Esophagus muscularis mucosa (tissue), 4 donors: ENCODE results near the gene ARID1B. TPM values are rescaled to one million over a fixed set of nuclear protein-coding genes. Genes with fewer than 3 reads are reported as not detected.

Experiments used
- DNase-seq: peaks from one replicate; pipeline ENCODE4 v3.0.0-alpha.2; 2017; ENCODE audit errors: extremely low spot score
- H3K27ac ChIP-seq, 4 donors: fragments of 200-600 bp; sonication (generic); replicated peaks in 1 of 4; 1 replicate in 3 of 4; 2 replicates in 1 of 4; pipeline ENCODE4 v1.5.1; 2016 to 2019; ENCODE audit warnings: mild to moderate bottlenecking in 1 of 4
- H3K27me3 ChIP-seq, 4 donors: fragments of 200-600 bp; sonication (generic); one replicate each; pipeline versions ENCODE4 v1.5.1 to v1.6.0; 2016 to 2019
- H3K36me3 ChIP-seq, 4 donors: fragments of 200-600 bp; sonication (generic); one replicate each; pipeline ENCODE4 v1.5.1; 2016 to 2019
- H3K4me1 ChIP-seq, 4 donors: fragments of 200-600 bp; sonication (generic); one replicate each; pipeline ENCODE4 v1.5.1; 2016 to 2019
- H3K4me3 ChIP-seq, 4 donors: fragments of 200-600 bp; sonication (generic); 1 replicate in 2 of 4; 2 replicates in 2 of 4; pipeline ENCODE4 v1.5.1; 2016 to 2019; ENCODE audit warnings: mild to moderate bottlenecking in 4 of 4, moderate library complexity in 1 of 4
- H3K9me3 ChIP-seq, 4 donors: fragments of 200-600 bp; sonication (generic); 1 replicate in 3 of 4; 2 replicates in 1 of 4; pipeline ENCODE4 v1.5.1; 2016 to 2019
- CTCF ChIP-seq, 3 experiments: fragments of 200-600 bp in 2 of 3; fragments of 450-650 bp in 1 of 3; sonication (generic) in 2 of 3; IDR thresholded peaks; one replicate each; pipeline ENCODE4 v1.5.1; 2017 to 2019; ENCODE audit warnings: antibody characterized with exemption in 3 of 3, mild to moderate bottlenecking in 2 of 3, moderate library complexity in 1 of 3
- EP300 ChIP-seq: sonication (generic); formaldehyde crosslinking; IDR thresholded peaks from one replicate; pipeline ENCODE4 v1.6.1; 2017; ENCODE audit warnings: antibody characterized with exemption
- POLR2A ChIP-seq: fragments of 450-650 bp; IDR thresholded peaks from one replicate; pipeline ENCODE4 v1.6.1; 2017; ENCODE audit warnings: antibody characterized with exemption, moderate library complexity, mild to moderate bottlenecking, low read depth
- POLR2AphosphoS5 ChIP-seq, 2 donors: sonication (generic); formaldehyde crosslinking; IDR thresholded peaks; one replicate each; pipeline ENCODE4 v1.6.1; 2017; ENCODE audit warnings: antibody characterized with exemption in 2 of 2
- WGBS: methylation state at CpG from one replicate; pipeline ENCODE4 v1.1.5; 2018; 5-methylcytosine and 5-hydroxymethylcytosine counted together
- intact Hi-C: fragments of 100-400 bp; cut with DNase I; formaldehyde crosslinking; loops from one replicate; pipeline ENCODE4 v1.15.1; 2023
- total RNA-seq, 4 donors: library from RNA; depleted of rRNA; stranded (reverse); fragments of >200 nt; gene quantifications; one replicate each; pipeline versions ENCODE4 v1.1.0 to v1.2.1, GENCODE V29; 2016

The ARID1B gene
- total RNA-seq, 4 donors from 2014 or later: 55.0 to 87.2 (median 72.7) TPM

- 81% methylated on average over 6 of the region's 6 CpGs for WGBS
- intact Hi-C loops: loop anchor here (10.0 kb wide), 1 partner anchor 501 kb away; no protein-coding TSS in a partner anchor
- peaks cover 6 to 35% (median 33%) of the 10 kb centered on the region in 4 donors for H3K4me1 ChIP-seq
- H3K9me3 ChIP-seq: no peaks in the 10 kb centered on the region
- H3K36me3 ChIP-seq: peaks cover 27 to 74% (median 59%) of the 10 kb centered on the region in 4 donors
- H3K27ac ChIP-seq: peak overlapping the region; percentile 69 to 83 (median 74)
- H3K4me3 ChIP-seq: no peak overlapping the region
- H3K27me3 ChIP-seq: no peaks in the 10 kb centered on the region
- TF ChIP-seq EP300 (no peak), POLR2A (no peak), POLR2AphosphoS5 (IDR thresholded peaks at IDR 0.05) (no peak), CTCF (IDR thresholded peaks at IDR 0.05) (no peak)
- DNase-seq: no peak
Measured at GRCh38 chr6:157185986-157186385, 408.8 kb downstream of the ARID1B start.

GRCh38 chr6:157186785-157187181 lies 409.6 kb downstream of the ARID1B start:
- H3K4me3 ChIP-seq: no peak overlapping the region
- 38% methylated on average over 3 of the region's 3 CpGs for WGBS
- H3K4me1 ChIP-seq: peaks cover 6 to 35% (median 33%) of the 10 kb centered on the region in 4 donors
- H3K9me3 ChIP-seq: no peaks in the 10 kb centered on the region
- H3K36me3 ChIP-seq: peaks cover 29 to 72% (median 57%) of the 10 kb centered on the region in 4 donors
- DNase-seq: no peak
- no peak for TF ChIP-seq POLR2A
- no peak for TF ChIP-seq CTCF (IDR thresholded peaks at IDR 0.05)
- TF ChIP-seq EP300: no peak
- no peak for TF ChIP-seq POLR2AphosphoS5 (IDR thresholded peaks at IDR 0.05)
- H3K27me3 ChIP-seq: no peaks in the 10 kb centered on the region
- H3K27ac ChIP-seq: peak overlapping the region; percentile 69 to 83 (median 74)
- intact Hi-C loops: loop anchor here (10.0 kb wide), 1 partner anchor 502 kb away; no protein-coding TSS in a partner anchor

- peaks cover 6 to 35% (median 33%) of the 10 kb centered on the region in 4 donors for H3K4me1 ChIP-seq
- H3K36me3 ChIP-seq: peaks cover 29 to 72% (median 54%) of the 10 kb centered on the region in 4 donors
- 48% methylated on average over 11 of the region's 11 CpGs for WGBS
- intact Hi-C loops: loop anchor here (10.0 kb wide), 1 partner anchor 503 kb away; no protein-coding TSS in a partner anchor
- H3K4me3 ChIP-seq: no peak overlapping the region
- peak overlapping the region; percentile 69 to 83 (median 74) for H3K27ac ChIP-seq
- DNase-seq: no peak
- no peaks in the 10 kb centered on the region for H3K9me3 ChIP-seq
- no peaks in the 10 kb centered on the region for H3K27me3 ChIP-seq
- TF ChIP-seq EP300 (peak; percentile 16), CTCF (IDR thresholded peaks at IDR 0.05) (peak in 1 of 3 experiments; percentile 24), POLR2AphosphoS5 (IDR thresholded peaks at IDR 0.05) (peak; percentile 33 to 58), POLR2A (no peak)
Measured at GRCh38 chr6:157187182-157188083, 410.3 kb downstream of the ARID1B start.

GRCh38 chr6:157188213-157188612 lies 411.0 kb downstream of the ARID1B start:
- Histone ChIP-seq H3K4me3 (no peak overlapping the region), H3K9me3 (no peaks in the 10 kb centered on the region), H3K27me3 (no peaks in the 10 kb centered on the region), H3K27ac (peak overlapping the region; percentile 69 to 83 (median 74)), H3K4me1 (peaks cover 6 to 35% (median 33%) of the 10 kb centered on the region in 4 donors), H3K36me3 (peaks cover 29 to 68% (median 50%) of the 10 kb centered on the region in 4 donors)
- DNase-seq: no peak
- intact Hi-C loops: loop anchor here (10.0 kb wide), 1 partner anchor 503 kb away; no protein-coding TSS in a partner anchor
- 61% methylated on average over 7 of the region's 7 CpGs for WGBS
- peak in 1 of 2 donors; percentile 10 for TF ChIP-seq POLR2AphosphoS5 (IDR thresholded peaks at IDR 0.05)
- no peak for TF ChIP-seq POLR2A

GRCh38 chr6:157193443-157193996 lies 416.3 kb downstream of the ARID1B start:
- no peaks in the 10 kb centered on the region for H3K9me3 ChIP-seq
- H3K4me3 ChIP-seq: no peak overlapping the region
- no peak for DNase-seq
- H3K27me3 ChIP-seq: no peaks in the 10 kb centered on the region
- intact Hi-C loops: no loop called here
- no peak overlapping the region for H3K27ac ChIP-seq
- H3K4me1 ChIP-seq: peaks cover 7 to 9% (median 8%) of the 10 kb centered on the region in 4 donors
- peaks cover 32 to 70% (median 59%) of the 10 kb centered on the region in 4 donors for H3K36me3 ChIP-seq
- WGBS: 100% methylated on average over 3 of the region's 5 CpGs
- no peak for TF ChIP-seq POLR2AphosphoS5 (IDR thresholded peaks at IDR 0.05)
- no peak for TF ChIP-seq CTCF (IDR thresholded peaks at IDR 0.05)
- no peak for TF ChIP-seq EP300
- no peak for TF ChIP-seq POLR2A
